ENCODE data around the gene GRAP2.

GRCh38 chr22:39991159-39991860, 90.4 kb downstream of the GRAP2 start:
- TF ChIP-seq POLR2AphosphoS5 (IDR thresholded peaks at IDR 0.05; ENCODE audit: low read depth, low read length) (no peak), SIN3A (IDR thresholded peaks at IDR 0.05; ENCODE audit: borderline replicate concordance, insufficient read depth, low read length) (no peak)
